NK-92 (cell line): ENCODE results near the gene PDZD7.
A peak's percentile ranks its signal among the peaks of the same experiment; 100 is the strongest.

Source experiments
- DNase-seq: peaks from one replicate; lab custom pipeline; 2025; ENCODE audit not compliant: unreplicated experiment; lab: John Stamatoyannopoulos, UW

PDZD7 gene

DNA sequence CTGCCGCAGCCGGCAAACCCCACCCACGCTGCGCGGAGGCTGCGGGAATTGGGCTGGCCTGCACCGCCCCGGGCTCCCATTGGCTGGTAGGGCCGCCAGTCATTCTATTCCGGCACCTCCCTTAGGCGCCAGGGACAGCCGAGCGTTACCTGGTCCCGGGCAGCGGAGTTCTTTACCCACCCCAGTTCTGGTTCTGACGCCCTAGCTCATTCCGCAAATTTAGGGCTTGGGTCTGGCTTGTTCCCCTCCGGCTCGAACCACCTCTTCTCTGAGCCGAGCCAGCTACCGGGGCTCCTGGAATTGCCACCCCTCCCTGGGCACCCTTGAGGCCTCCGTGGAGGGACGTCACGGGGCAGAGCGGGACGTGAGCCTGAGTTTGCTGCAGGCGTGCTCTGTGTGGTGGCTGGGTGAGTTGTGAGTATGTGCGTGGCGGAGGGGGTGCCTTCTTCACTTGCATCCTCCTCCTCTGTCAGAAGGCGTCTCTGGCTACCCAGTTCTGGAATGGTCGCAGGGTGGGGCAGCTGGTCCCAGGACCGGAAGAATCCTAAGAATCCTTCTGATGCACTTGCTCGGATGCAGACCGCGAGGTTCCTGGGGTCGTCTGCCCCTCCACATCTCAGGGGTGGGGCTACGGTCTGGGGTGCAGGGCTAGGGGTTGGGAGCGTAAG is at the start of gene PDZD7, which contains the start of gene SFXN3:
Gene PDZD7 (minus strand): TSS at position 2 of the 668 bp plus-strand sequence. CDS start 910 bp downstream, outside the sequence.
Gene SFXN3 (plus strand): TSS at position 107 of the 668 bp plus-strand sequence. CDS start 3,461 bp downstream, outside the sequence.
- DNase-seq, result peak; percentile 15

DNA sequence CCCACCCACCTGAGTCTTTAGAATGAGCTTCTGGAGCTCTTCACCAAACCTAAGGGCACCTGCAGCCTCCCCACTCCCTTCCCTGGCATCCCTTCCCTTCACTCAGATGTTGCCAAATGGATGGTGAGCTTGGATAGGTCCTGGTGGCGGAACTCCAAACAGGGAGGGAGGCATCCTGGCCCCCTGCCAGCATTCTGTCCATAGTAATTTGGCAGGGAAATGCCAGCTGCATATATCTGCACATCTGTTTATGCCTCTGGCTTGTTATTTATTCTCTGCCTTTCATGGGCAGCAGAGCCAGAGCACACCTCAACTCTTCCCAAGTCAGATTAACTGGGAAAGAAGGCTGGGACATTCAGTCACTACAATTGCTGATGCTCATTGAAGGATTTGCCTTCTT is 48.9 kb upstream of the PDZD7 start:
- no peak for DNase-seq

DNA sequence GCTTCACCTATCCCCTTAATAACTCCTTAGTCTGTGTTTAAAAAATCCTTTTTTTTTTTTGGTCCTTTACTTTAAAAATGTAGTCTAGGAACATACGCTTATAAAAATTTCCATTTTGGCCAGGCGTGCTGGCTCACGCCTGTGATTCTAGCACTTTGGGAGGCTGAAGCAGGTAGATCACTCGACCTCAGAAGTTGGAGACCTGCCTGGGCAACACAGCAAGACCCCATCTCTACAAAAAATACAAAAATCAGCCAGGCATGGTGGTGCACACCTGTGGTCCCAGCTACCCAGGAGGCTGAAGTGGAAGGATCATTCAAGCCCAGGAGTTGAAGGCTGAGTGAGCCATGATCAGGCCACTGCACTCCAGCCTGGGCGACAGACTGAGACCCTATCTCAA is 45.7 kb upstream of the PDZD7 start:
- no peak for DNase-seq

DNA sequence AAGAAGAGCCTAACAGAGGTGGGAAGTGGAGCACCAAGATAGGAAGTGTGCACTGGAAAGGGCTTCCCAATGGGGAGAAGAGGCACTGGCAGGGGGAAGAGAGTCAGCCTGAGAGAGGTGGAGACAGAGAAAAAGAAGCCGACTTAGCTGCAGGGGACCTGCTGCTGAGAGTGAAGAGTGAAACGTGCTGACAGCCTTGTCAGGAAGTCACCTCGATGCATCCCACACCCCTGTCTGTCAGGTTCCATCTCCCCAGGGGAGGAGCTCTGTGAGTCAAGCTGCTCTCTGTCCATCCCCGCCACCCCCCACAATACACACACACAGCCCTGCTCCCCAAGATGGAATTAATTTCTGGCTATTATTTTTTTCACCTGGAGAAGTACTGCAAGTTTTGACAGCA is 44.8 kb upstream of the PDZD7 start:
- no peak for DNase-seq

DNA sequence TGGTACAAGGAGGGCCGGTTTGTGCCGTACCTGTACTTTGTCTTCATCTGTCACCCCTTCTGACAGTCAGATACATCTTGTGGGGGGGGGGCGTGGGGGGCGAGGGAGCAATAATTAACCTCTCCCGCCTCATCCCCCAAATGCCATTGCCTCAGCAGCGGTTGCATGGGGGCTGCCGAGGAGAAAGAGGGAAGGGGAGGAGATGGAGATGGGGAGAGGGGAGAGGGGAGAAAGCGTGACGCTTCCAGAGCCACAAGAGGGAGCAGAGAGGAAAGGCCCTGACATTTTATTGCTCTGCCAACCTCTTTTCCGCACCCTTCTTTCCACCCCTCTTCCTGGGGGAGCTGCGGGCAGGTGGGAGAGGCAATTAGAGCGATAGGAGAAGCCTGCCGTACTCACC is 42.7 kb upstream of the PDZD7 start:
- DNase-seq, result no peak

DNA sequence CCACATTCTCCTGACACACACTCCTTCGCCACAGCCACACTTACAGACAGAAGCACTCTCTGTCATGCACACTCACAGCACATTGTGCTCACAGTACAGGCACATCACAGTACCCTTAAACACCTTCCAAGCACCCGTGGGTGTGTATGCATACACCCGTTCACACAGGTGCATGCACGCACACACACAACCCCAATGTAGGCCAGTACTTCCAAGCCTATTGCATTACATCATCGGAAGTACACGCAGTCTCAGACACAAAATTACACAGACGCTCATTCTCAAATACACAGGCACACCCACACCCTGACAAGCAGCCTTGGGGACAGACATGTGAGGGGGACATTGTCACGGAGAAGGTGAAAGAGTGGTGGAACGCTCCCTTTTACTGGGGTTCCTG is 42.0 kb upstream of the PDZD7 start:
- no peak for DNase-seq

DNA sequence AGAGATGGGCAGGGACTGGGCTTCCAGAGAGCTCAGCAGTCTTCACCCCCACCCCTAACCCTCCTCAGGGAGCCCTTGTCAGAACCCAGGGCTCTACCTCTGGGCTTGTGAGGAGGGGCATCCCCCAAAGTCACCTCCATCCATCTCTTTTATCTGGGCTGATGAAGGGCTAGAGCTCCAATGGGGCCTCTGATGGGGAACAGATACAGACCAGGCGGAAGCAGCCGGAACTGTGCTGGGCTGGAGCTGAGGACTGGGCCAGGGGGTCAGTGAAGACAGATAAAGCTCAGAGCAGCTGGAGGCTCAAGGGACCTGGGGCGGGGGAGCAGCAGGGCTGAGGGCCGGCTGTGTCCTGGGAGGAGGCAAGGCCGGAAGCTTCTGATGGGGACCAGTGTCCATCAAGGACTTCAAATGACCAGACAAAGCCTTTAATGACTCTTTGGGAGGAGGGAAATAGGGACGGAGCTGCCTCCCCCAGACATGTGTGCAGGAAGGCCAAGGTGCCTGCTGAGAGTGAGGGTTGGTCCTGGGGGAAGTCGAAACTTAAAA is 41.0 kb upstream of the PDZD7 start:
- no peak for DNase-seq

DNA sequence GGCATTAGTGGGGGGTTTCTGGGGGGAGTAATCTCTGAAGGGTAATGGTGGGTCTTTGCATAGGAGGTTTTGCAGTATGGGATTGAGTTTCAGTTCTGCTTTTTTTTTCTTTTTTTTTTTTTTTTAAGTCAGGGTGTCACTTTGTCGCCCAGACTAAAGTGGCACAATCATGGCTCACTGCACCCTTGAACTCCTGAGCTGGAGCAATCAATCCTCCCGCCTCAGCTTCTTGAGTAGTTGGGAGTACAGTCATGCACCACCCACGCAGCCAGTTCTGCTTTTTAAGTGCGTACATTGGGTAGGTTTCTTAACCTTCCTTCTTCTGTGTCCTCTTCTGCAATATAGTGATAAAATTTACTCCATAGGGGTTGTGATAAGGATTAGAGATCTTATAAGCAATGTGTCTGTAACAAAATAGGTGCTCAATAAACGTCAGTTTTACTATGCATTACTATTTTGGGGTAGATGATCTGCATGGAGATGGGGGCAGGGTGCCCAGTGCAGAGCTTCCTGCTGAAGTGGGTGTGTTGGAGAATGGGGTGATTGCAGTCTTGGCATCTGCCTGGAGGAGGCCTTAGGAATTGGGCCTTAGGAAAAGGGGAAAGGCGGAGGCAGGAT is 40.4 kb upstream of the PDZD7 start:
- no peak for DNase-seq

DNA sequence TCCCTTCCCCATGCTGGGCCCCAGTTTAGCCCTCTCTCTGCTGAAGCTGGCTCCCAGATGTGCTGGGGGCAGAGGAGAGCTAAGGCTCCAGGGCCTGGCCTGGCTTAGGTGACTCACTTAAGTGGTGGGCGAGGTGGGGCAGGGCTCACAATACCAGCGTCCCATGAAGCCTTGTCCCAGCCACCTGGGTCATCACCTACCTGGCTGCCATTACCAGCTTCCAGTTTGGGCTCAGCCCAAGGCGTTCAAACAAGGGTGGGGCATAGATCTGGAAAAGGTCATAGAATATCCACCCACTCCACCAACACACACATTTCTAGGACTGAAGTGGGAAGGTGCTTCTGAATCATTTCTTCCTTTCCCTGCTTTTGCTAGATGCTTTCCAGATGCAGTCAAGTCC is 39.2 kb upstream of the PDZD7 start:
- DNase-seq, result no peak

DNA sequence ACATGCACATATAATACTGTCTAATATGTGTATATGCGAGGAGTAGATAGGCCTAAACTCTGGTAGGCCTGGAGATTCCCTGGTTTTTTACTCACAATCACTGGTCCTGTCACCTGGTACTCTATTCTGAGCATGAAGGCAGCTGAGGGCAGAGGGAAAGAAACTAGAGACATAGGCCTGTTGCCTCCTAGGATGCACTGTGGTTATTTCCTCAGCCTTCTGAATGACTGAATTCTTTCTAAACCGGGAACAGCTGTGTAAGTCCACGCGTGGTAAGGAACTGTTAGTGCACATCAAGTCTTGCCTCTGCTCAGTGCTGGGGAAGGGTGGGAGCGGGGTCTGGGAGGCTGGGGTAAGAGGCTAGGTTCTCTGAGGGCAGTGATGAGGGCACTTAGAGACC is 38.5 kb upstream of the PDZD7 start:
- no peak for DNase-seq

DNA sequence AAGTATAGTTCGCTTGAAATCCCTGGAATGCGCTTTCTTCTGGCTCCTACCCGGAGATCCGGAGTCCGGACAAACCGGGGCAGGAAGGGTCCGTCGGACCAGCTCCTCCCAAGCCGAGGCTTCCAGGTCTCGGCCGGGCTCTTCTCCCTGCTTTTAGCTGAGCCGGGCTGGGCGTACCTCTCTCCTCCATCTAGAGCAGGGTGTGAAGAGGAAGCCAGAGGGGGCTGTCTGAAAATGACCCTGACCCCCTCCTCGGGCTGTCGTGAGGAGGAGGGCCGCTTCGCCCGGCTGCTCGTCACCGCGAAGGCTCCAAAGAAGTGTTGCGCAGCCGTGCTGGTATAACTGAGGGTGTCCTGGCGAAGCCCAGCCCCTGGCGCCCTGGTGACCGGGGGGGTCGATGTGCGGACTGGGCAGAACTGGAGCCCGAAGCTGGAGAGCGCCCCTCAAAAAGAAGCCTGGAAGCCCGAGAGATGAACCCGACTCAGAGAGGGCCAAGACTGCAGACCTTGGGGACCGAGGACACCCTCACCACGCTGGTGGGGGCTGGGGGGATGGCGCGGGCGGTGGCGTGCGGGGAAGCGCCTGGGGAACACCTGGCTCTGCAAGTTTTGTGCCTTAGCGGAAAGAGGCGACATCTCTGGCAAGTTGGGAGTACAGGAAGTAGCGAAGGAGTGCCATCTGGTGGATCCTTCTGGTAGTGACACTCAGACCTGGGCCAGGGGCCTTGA is 36.6 kb upstream of the PDZD7 start:
- DNase-seq, result no peak

DNA sequence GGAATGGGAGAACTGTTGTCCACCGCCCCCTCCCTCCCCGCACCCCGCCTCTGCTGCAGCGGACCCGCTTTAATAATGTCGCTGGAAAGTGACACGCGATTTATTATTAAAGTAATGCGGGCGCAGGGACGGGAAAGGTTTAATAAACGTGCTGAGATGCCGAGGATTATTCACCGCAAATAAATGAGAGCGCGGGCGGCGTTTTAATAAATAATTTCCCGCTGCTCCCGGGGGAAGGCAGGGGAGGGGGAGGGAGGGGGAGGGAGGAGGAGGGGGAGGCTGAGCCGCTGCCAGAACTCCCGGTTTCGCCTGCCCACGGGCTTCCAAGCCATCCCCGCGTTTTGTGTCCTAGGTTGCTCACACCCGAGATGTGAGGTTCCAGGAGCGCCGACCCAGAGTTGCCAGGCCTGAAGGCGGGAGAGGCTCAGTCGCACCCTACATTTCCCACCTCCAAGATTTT is 36.0 kb upstream of the PDZD7 start:
- DNase-seq, result no peak

DNA sequence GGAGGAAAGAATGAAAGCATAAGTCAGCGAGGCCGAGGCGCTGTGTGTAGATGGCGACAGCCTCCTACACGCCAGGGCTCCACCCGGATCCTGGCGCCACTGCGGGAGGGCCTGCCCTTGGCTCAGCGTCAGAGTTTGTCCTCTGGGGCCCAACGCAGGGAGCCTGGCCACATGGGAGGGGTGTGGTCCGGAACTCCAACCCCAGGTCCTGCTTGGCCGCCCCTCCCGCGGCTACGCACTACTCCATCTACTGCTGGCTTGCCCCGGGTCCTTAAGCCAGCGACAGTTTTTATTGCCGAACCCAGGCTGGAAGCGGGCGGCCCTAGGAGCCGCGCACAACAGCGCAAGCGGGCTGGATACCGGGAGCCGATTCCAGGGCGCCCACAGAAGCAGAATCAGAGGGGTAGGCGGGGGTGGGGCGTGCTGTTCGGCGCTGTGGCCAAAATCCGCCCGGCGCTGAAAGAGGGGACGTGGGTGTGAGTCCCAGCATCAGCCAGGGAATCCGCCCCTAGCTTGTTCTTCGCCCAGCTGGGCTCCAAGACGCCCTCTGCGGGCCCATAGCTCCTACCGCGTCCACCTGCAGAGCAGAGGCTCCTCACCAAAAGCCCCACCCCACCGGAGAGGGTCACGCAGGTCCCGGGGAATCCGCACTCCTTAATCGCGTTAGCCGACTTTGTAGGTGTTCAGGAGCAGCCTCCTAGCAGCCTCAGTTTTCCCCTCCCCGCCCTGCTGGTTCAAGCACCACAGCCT is 35.4 kb upstream of the PDZD7 start:
- no peak for DNase-seq

DNA sequence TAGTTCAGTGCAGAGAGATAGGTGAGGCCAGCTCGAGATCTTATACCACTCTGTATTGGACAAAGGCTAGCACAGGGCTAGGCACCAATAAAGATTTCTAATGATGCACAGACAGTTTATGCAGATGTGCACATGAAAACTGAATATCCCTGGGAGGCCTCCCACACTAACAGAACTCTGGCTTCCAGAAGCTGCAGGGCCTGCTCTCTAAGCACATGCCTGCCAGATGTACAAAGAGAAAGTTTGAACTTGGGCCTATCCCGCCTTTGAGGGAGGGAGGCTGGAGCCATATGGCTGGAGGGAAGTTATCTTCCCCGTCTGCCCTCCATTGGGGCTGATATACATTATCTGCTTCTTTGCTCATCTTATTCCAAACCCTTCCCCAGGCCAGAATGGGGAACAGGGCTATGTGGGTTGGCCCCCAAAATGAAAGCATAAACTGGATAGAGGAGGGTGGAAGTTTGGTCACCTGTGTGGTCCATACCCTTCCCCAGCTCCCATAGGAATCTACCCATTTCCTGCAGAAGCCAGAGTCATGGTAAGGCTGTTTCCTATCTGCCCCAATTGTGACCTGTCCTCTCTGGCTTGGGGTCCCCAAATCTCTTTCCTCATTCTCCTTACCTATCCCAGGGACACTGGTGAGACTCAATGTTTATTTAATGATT is 34.7 kb upstream of the PDZD7 start:
- no peak for DNase-seq

DNA sequence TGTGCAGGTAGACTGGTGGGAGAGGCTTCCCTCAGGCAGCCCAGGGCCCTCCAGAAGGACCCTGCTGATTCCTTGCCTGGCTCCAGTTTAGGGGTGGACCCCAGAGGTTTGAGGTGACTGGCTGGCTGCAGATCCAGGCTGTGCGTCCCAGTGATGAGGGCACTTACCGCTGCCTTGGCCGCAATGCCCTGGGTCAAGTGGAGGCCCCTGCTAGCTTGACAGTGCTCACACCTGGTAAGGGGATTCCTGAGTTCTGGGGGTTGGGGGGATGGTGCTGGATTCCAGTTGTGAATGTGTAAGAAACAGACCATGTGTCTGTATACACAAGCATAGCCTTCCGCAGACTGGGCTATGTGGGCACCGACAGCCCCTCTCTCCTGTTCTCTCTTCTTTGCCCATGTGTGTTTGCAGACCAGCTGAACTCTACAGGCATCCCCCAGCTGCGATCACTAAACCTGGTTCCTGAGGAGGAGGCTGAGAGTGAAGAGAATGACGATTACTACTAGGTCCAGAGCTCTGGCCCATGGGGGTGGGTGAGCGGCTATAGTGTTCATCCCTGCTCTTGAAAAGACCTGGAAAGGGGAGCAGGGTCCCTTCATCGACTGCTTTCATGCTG is 33.6 kb upstream of the PDZD7 start:
- no peak for DNase-seq

DNA sequence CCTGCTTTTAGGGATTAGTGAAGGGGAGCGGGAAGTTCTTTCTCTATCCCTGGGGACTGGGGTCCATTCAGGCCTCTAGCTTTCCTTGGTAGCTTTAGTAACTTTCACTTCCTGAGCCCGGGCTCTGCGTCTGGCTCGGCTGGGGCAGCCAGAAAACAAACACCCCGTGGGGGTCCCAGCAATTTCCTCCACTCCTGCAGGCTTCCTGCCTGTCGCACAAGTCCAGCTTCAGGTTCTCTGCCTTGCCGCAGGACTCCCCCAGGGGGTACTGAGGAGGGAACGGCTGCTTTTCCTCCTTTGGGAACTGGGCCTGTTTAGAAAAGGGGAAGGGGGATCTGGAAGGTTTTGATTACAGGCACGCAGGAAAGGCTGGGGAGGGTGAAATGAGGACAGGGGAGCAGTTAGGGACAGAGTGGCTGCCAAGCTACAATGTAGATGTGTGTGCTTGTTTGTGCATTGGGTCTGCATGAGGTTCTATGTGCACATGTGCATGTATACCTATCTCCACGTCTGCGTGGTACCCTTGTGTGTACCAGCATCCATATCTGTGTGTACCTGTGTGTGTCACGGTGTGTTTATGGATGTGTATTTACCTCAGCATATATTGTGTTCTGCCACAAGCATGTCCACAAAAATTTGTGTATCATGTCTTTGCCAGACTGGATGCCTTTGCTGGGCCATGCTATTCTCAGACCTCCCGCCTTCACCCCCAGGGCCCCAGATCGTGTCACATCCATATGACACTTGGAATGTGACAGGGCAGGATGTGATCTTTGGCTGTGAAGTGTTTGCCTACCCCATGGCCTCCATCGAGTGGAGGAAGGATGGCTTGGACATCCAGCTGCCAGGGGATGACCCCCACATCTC is 32.9 kb upstream of the PDZD7 start:
- DNase-seq, result no peak

DNA sequence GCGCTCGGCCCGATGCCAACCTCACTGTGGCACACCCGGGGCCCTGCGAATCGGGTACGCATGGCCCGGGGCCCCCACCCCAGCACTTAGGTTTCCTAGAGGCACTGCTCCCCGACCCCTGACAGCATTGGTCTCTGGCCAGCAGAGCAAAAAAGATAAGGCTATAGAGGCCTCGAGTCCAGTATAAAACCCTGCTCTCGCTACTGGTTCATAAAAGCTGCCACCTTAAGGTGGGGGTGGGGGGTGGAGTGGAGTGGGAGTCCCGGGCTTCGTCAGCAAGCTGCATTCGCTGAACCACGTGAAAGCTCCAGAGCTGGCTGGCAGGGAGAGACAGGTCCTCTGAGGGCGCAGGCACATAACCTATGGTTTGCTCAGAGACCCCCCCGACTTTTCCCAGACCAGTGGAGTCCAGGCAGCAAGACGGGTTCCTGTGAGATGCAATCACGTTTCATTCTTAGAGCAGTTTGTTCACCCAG is 32.2 kb upstream of the PDZD7 start:
- no peak for DNase-seq

DNA sequence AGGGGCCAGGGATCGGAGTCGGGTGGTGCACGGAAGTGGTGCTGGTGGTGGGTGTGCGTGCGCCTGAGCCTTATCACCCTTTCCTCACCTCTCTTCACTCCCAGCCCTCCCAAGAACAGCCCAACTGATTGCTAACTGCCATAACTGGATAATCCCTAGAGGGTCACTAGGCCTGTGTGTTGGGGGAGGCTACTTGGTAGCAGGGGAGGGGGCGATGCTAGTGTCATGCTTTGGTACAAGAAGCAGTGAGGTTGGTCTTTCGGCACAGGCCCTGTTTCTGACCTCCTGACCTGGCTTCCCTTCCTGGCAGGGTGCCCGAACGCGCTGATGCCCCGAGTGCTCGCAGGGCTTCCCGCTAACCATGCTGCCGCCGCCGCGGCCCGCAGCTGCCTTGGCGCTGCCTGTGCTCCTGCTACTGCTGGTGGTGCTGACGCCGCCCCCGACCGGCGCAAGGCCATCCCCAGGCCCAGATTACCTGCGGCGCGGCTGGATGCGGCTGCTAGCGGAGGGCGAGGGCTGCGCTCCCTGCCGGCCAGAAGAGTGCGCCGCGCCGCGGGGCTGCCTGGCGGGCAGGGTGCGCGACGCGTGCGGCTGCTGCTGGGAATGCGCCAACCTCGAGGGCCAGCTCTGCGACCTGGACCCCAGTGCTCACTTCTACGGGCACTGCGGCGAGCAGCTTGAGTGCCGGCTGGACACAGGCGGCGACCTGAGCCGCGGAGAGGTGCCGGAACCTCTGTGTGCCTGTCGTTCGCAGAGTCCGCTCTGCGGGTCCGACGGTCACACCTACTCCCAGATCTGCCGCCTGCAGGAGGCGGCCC is 31.5 kb upstream of the PDZD7 start:
- no peak for DNase-seq
